GM18868 (cell line): ENCODE results near the gene NPDC1.

ENCODE experiments used
- ATAC-seq: cut with Tn5 transposase; IDR thresholded peaks from one replicate; pipeline ENCODE4 v1.9.1; 2021; ENCODE audit warnings: mild to moderate bottlenecking, moderate library complexity; ENCODE audit not compliant: unreplicated experiment

Gene NPDC1

GRCh38 chr9:137057545-137057944 lies 11.6 kb upstream of the NPDC1 start:
- ATAC-seq: no peak

- ATAC-seq: no peak
Observed at GRCh38 chr9:137056739-137057415, 10.9 kb upstream of the NPDC1 start.

GRCh38 chr9:137055385-137056364 lies 9.7 kb upstream of the NPDC1 start:
- ATAC-seq: no peak

DNA sequence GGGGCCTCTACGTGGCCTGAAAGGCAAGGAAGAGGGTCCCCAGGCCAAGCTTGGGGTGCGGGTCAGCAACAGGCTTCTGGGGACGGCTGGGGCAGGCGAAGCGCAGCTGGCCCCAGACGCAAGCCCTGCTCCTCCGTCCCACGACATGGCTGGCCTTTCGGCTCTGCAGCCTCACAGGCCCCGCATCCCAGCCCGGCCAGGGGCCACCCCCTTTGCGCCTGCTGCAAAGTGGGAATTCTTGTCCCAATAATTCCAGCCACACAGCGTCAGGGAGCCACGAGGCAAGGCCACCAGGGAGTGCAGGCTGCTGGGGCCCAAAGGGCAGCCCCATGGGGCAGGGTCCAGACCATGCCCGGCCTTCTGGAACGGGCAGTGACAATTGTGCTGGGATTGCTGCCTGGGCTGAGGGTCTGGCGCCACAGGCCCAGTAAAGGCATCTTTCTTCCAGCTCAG lies 9.0 kb upstream of the NPDC1 start:
- no peak for ATAC-seq

DNA sequence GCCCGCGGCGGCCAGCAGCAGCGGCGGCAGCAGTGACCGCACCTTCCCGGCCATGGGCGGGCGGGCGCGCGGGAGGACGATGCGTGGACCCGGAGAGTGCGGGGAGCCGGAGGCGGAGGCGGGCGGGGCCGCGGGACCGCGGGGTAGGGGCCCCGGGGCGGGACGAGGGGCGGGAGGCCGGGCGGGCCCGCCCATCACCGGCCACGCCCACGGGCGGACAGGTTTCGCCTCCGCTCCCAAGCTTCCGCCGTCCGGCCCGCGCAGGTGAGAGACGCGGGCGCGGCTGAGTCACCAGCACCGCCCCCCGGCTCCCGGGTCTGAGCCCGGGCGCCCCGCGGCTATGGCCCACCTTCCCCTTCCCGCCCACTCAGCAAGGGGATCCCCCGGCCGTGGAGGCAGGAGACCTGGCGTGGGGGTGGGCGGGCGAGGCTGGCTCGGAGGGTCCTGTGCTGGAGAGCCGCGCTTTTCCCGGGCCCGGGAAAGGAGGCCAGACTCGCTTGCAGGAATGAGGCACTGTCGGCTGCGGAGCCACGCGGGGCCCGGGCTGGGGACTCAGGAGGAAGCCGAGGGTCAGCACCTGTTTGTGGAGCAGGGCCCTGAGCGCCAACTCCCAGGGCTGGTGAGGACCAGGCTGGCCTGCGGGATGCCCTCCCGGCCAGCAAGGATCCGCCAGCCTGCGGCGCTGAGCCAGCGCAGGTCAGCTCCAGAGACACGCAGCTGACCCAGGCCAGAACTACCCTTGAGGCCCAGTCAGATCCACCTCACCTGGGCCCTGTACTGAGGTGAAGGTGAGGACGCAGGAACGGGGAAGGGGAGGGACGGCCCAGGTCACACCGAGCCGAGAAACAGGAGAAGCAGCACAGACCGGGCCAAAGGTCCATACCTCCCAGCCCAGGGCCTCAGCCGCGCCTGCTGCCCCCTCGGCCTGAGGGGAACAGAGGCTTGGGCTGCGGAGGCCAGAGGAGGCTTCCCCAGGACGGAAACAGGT lies 8.3 kb upstream of the NPDC1 start, which contains the start of gene ENTPD2:
Gene ENTPD2, minus strand, starts transcription at position 118 of the 988 bp plus-strand sequence. Its CDS starts 64 bp downstream, at position 54.
- ATAC-seq: no peak

GRCh38 chr9:137052998-137053943 lies 7.3 kb upstream of the NPDC1 start:
- ATAC-seq: no peak

- no peak for ATAC-seq
Observed at GRCh38 chr9:137052293-137052692, 6.3 kb upstream of the NPDC1 start.

GRCh38 chr9:137051145-137051724 lies 5.3 kb upstream of the NPDC1 start:
- ATAC-seq: no peak

DNA sequence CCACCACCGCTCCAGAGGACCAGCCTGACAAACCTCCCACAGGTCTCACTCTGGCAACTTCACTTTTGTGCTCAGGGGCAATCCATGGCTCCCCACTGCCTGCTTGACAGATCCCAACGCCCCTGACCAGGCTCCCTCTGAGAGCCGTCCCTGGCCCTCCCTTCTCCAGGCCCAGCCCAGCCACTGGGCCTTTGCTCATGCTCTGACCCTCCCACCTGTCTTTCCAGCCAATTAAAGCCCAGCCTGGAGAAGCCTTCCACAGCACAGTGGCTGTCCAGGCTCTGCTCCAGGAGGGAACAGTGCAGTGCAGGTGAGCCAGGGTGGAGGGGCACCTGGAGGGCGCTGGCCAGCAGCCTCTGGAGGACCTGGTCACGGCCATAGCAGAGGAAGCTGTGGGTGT lies 4.6 kb upstream of the NPDC1 start:
- ATAC-seq: no peak

GRCh38 chr9:137049544-137050449 lies 3.8 kb upstream of the NPDC1 start:
- ATAC-seq: no peak

GRCh38 chr9:137048655-137049543 lies 2.9 kb upstream of the NPDC1 start:
- no peak for ATAC-seq

- ATAC-seq: no peak
Observed at GRCh38 chr9:137045294-137046087, 486 bp downstream of the NPDC1 start.

DNA sequence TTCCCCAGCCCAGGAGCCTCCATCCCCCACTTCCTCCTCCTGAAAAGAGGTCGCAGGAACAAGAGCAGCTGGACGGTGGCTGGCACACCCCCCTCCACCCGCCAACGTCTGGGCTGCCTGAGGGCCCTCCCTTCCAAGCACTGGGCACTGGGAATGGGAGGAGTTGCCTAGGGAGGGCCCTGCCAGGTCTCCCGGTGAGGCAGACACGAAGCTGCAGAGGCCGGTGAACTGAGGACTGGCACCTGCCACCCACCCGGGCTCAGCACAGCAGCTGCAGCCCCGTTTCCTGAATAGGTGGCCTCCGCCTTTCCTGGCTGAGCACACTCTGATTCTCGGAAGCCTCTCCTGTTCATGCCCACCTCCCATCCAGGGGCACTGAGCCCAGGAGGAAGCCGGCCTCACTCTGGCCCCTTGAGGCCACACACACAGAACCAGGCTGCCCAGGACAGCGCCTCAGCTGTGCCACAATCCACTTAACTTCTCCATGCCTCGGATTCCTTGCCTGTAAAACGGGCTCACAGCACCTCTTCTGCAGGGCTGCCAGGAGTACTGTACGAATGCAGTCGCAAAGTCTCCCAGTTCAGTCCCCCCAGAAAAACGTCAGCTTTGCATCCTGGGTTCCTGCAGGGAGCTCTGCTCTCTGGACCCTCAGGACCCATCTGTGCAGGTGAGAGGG lies 1.3 kb downstream of the NPDC1 start:
- ATAC-seq: no peak

GRCh38 chr9:137044037-137044436 lies 1.9 kb downstream of the NPDC1 start:
- no peak for ATAC-seq
